Retinal pigment epithelial cell (primary cell): ENCODE results near the gene CST3.
"Not testable (repeated sequence)": the region's sequence is repeated elsewhere in the genome, so short reads cannot be mapped to it uniquely, and the experiment has no call there.

ENCODE experiments used
- DNase-seq: peaks from one replicate; pipeline ENCODE4 v3.0.0-alpha.2; 2010; ENCODE audit warnings: low read depth
- H3K4me3 ChIP-seq: 2 replicates; pipeline ENCODE4 v1.5.1; 2011; ENCODE audit warnings: mild to moderate bottlenecking, low read length, control low read depth, moderate library complexity
- TF ChIP-seq, protein P1 (sequence below): conservative IDR thresholded peaks from 2 replicates; pipeline ENCODE4 v1.5.1; 2011; ENCODE audit warnings: low read depth, low read length, control low read depth, inconsistent platforms

Gene CST3

GRCh38 chr20:23636908-23637281 lies 860 bp downstream of the CST3 start:
- TF ChIP-seq, protein P1, sequence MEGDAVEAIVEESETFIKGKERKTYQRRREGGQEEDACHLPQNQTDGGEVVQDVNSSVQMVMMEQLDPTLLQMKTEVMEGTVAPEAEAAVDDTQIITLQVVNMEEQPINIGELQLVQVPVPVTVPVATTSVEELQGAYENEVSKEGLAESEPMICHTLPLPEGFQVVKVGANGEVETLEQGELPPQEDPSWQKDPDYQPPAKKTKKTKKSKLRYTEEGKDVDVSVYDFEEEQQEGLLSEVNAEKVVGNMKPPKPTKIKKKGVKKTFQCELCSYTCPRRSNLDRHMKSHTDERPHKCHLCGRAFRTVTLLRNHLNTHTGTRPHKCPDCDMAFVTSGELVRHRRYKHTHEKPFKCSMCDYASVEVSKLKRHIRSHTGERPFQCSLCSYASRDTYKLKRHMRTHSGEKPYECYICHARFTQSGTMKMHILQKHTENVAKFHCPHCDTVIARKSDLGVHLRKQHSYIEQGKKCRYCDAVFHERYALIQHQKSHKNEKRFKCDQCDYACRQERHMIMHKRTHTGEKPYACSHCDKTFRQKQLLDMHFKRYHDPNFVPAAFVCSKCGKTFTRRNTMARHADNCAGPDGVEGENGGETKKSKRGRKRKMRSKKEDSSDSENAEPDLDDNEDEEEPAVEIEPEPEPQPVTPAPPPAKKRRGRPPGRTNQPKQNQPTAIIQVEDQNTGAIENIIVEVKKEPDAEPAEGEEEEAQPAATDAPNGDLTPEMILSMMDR: no peak
- H3K4me3 ChIP-seq: peak overlapping the region; percentile 71
- no peak for DNase-seq

DNA sequence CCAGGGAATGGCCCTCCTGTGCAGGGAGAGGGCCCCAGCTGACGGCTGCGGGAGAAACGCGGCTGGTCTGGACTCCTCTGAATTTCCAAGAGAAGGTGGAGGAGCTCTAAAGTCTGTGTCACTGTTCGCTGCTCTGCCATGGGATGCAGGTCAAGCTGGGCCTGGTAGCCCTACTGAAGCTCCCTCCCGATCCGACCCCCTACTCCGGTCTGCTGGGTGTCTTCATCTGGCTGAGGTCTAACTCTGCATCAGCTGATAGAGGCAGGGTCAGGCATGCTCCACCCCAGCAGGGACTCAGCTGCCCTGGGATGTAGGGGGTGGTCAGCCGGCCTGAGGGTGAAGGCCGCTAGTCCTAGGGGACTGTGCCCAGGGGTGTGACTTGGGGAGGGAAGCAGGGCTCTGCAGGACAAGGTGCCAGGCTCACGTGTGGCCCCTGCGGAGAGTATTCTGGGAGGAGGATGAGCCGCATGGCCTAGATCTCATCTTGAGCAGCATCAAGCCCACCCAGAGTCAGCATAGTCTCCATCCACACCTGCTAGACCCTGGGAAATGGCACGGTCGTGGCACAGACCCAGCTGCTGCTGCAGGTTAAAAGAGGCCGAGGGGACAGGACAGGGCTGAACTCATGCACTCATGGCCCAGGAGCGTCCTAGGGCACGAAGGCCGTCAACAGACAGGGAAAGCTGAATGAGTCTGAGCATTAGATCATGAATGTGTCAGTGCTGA lies 1.4 kb downstream of the CST3 start:
- peak overlapping the region; percentile 71 for H3K4me3 ChIP-seq
- TF ChIP-seq, protein P1: no peak
- DNase-seq: no peak

DNA sequence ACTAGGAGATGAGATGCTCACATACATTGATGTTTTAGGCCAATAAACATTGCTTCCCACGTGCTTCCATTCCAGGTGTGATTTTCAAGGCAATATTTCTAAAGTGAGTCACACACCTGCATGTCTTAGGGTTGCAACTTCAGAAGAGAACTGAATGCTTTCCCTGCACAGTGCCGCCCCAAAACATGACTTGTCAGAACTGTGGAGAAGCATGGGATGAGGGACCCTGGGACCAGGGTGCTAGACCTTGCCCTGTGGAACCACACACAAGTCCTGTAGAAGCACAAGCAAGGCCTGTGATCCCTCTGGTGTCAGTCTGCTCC lies 2.0 kb downstream of the CST3 start:
- not testable (repeated sequence) for DNase-seq
- H3K4me3 ChIP-seq: peak overlapping the region; percentile 71

DNA sequence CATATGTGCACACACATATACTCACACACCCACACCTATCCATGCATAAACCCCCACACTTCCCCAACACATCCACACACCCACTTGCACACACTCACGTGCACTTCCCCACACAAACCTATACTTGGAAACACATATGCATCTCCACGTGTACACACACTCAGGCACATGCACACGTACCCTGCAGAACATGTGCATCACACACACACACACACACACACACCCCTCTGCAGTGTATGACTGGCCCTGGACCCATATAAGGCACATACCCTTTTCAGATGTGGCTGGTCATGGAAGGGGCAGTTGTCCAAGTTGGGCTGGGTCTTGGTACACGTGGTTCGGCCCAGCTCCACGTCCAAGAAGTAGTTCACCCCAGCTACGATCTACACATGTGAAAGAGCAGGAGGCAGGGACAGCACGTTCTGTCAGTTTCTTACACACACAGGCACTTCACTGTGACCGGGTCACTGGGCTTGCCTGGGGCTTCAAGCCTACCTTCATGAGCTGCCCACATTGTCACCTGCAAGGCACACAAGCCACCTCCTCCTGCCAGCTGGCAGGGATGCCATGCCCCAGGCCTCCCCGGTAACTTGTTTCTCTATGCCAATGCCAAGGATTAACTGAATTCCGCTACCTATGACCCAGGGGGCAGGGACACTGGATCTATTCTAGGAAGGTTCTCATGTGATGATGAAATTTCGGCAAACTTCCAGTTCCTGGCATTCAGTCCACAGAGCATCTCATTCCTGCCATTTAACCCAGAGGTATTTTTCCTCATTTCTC lies 2.6 kb downstream of the CST3 start:
- TF ChIP-seq, protein P1: no peak
- H3K4me3 ChIP-seq: peak overlapping the region; percentile 2

DNA sequence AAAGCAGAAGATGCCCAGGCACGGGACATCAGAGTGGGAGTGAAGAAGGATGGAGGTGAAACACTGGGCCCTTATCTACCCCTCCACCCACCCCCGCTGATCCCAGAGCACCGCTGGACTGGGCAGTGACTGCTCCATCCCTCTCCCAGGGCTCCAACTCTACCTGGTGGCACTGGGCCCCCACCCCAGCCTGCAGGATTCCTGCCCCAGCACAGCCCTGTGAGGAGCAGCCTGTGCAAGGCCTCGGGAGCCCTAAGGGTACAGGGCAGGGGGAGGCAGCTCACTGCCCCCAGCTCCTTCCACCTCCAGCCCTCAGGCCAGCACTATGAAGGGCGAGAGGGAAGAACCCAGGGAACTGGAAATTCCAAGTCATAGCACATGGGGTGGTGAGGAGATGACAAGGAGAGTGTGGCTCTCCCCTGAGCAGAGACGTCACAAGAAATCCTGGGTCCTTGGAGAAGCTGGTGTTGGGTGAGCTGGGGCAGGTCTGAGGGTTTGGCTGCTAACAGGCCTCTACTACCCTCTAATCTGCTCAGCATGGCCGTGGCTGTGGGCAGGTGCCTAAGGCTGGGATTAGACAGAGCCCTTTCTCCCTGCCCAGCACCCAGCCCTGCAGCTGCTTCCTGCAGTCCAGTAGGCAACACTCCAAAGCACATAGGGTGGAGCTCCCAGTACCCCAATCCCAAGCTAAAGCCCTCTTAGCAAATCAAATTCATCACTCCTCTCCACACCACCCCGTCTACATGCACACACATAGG lies 3.5 kb downstream of the CST3 start:
- H3K4me3 ChIP-seq: no peak overlapping the region
- TF ChIP-seq, protein P1: no peak
- no peak for DNase-seq

More for the DNA sequence above, 2.6 kb downstream of the CST3 start:
- no peak for DNase-seq

- no peak overlapping the region for H3K4me3 ChIP-seq
- TF ChIP-seq, protein P1: no peak
- no peak for DNase-seq
Measured at GRCh38 chr20:23632711-23633573, 4.8 kb downstream of the CST3 start.
